DND-41 (cell line): ENCODE data around the gene GALM.
"Not testable (repeated sequence)": the region's sequence is repeated elsewhere in the genome, so short reads cannot be mapped to it uniquely, and the experiment has no call there.

ENCODE experiments used
- ATAC-seq: fragments of 200-7000 bp; cut with Tn5 transposase; 3 replicates; pipeline ENCODE4 v1.9.1; 2021; ENCODE audit warnings: low read depth; ENCODE audit not compliant: insufficient read depth
- DNase-seq: peaks from one replicate; pipeline ENCODE4 v3.0.0-alpha.2; 2020
- H2AFZ ChIP-seq: 2 replicates; pipeline ENCODE4 v1.6.0; 2012; ENCODE audit warnings: low read depth, low read length
- H3K27ac ChIP-seq: 2 replicates; pipeline ENCODE4 v1.5.1; 2012; ENCODE audit warnings: low read length, inconsistent platforms
- H3K27me3 ChIP-seq: fragments of 200-600 bp; sonication (generic); 2 replicates; pipeline ENCODE4 v1.6.0; 2012; ENCODE audit warnings: low read length, mild to moderate bottlenecking, inconsistent platforms; ENCODE audit not compliant: insufficient read depth, poor library complexity
- H3K36me3 ChIP-seq: 2 replicates; pipeline ENCODE4 v1.5.1; 2012; ENCODE audit warnings: low read length, inconsistent platforms; ENCODE audit not compliant: insufficient read depth
- H3K4me1 ChIP-seq: 2 replicates; pipeline ENCODE4 v1.5.1; 2012; ENCODE audit warnings: mild to moderate bottlenecking, low read length; ENCODE audit not compliant: insufficient read depth
- H3K4me2 ChIP-seq: 2 replicates; pipeline ENCODE4 v1.6.0; 2012; ENCODE audit warnings: mild to moderate bottlenecking, moderate library complexity, low read length, inconsistent platforms; ENCODE audit not compliant: insufficient read depth
- H3K4me3 ChIP-seq, 2 experiments: fragments of 200-600 bp in 1 of 2; shearing (Covaris generic) in 1 of 2; 2 replicates each; pipeline ENCODE4 v1.5.1; 2012 to 2016; ENCODE audit warnings: inconsistent platforms in 2 of 2, low read length in 2 of 2, mild to moderate bottlenecking in 2 of 2, low read depth in 1 of 2, moderate library complexity in 1 of 2
- H3K79me2 ChIP-seq: 2 replicates; pipeline ENCODE4 v1.6.0; 2012; ENCODE audit warnings: low read length, inconsistent platforms; ENCODE audit not compliant: insufficient read depth
- H3K9ac ChIP-seq: 2 replicates; pipeline ENCODE4 v1.6.0; 2012; ENCODE audit warnings: low read depth, mild to moderate bottlenecking, inconsistent platforms, low read length, moderate library complexity
- H3K9me3 ChIP-seq: 2 replicates; pipeline ENCODE4 v1.5.1; 2012; ENCODE audit warnings: low read length, moderate library complexity, mild to moderate bottlenecking, inconsistent platforms; ENCODE audit not compliant: insufficient read depth, severe bottlenecking
- H4K20me1 ChIP-seq: 2 replicates; pipeline ENCODE4 v1.6.0; 2012; ENCODE audit warnings: low read length; ENCODE audit not compliant: insufficient read depth
- CTCF ChIP-seq: IDR thresholded peaks from 2 replicates; pipeline ENCODE4 v1.5.1; 2012; ENCODE audit warnings: borderline replicate concordance, low read length, moderate library complexity, mild to moderate bottlenecking; ENCODE audit not compliant: poor library complexity, severe bottlenecking; ENCODE audit errors: extremely low read depth
- EZH2 ChIP-seq: IDR thresholded peaks from 3 replicates; pipeline ENCODE4 v1.6.1; 2012; ENCODE audit warnings: borderline replicate concordance, low read depth, mild to moderate bottlenecking, moderate library complexity, low read length, inconsistent platforms; ENCODE audit not compliant: severe bottlenecking

The GALM gene

DNA sequence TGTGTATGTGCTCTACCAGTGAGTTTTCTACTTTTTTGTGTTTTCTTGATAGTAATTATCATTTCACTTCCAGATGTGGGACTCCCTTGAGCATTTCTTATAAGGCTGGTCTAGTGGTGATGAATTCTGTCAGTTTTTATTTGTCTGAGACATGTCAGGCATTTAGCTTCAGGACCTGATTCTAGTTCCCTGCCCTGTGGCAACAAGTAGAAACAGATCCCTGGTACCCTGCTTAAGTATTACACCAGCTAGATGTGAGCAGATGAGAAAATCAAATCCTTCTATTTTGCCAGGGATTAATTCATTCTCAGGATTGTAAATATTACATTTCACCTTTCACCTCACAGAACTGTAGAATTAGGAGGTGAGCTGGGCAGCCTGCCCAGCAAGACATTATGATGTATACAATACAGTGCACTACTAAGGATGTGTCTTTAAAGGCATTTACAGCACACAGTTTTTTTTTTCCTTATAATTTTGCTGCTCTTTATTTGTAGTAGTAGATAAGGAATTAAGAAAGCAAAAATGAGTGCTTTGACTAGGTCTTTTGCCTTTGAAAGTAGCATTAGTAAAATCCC, 35.1 kb downstream of the GALM start:
- DNase-seq: no peak
- Histone ChIP-seq H3K79me2 (no peaks in the 10 kb centered on the region), H3K9ac (no peak overlapping the region), H2AFZ (no peak overlapping the region), H3K27me3 (no peaks in the 10 kb centered on the region), H3K4me3 (no peak overlapping the region), H3K9me3 (no peaks in the 10 kb centered on the region), H3K36me3 (no peaks in the 10 kb centered on the region), H3K4me1 (no peaks in the 10 kb centered on the region), H3K4me2 (no peak overlapping the region), H3K27ac (no peak overlapping the region), H4K20me1 (no peaks in the 10 kb centered on the region)
- no peak for ATAC-seq
- no peak for TF ChIP-seq CTCF
- no peak for TF ChIP-seq EZH2

DNA sequence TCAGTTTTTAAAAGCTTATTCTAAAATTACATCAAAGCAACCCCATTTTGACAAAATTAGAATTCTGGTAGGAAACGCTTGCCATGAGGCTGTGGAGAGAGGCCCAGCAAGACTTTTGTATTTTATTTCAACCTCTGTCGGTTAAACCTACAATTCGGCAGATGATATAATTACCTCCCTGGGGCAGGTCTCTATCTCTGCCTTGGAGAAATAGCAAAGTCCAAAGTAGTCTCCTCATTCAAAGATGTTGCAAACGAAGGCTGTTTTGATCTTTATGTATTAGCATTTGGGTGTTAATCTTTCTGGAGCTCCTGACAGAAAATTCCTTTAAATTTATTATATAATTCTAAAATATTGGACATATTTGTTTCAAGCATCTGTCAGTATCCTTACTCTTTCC, 35.6 kb downstream of the GALM start:
- Histone ChIP-seq H3K27ac (no peak overlapping the region), H3K27me3 (no peaks in the 10 kb centered on the region), H3K4me2 (no peak overlapping the region), H3K4me1 (no peaks in the 10 kb centered on the region), H3K79me2 (no peaks in the 10 kb centered on the region), H3K36me3 (no peaks in the 10 kb centered on the region), H3K9me3 (no peaks in the 10 kb centered on the region), H4K20me1 (no peaks in the 10 kb centered on the region), H3K4me3 (no peak overlapping the region), H2AFZ (no peak overlapping the region), H3K9ac (no peak overlapping the region)
- ATAC-seq (no peak), DNase-seq (no peak)
- TF ChIP-seq EZH2 (no peak), CTCF (no peak)

GRCh38 chr2:38702413-38702812, 36.5 kb downstream of the GALM start:
- Histone ChIP-seq H3K36me3 (no peaks in the 10 kb centered on the region), H3K4me2 (no peak overlapping the region), H4K20me1 (no peaks in the 10 kb centered on the region), H3K79me2 (no peaks in the 10 kb centered on the region), H3K9ac (no peak overlapping the region), H2AFZ (no peak overlapping the region), H3K4me1 (no peaks in the 10 kb centered on the region), H3K27ac (no peak overlapping the region), H3K4me3 (no peak overlapping the region), H3K9me3 (no peaks in the 10 kb centered on the region), H3K27me3 (no peaks in the 10 kb centered on the region)
- TF ChIP-seq CTCF: no peak
- DNase-seq (no peak), ATAC-seq (no peak)

- H3K4me1 ChIP-seq, H3K9ac ChIP-seq, H3K79me2 ChIP-seq, H3K4me2 ChIP-seq, H3K9me3 ChIP-seq, DNase-seq, H3K4me3 ChIP-seq, ATAC-seq, H3K36me3 ChIP-seq, H4K20me1 ChIP-seq, H2AFZ ChIP-seq, H3K27ac ChIP-seq, H3K27me3 ChIP-seq: not testable (repeated sequence)
Observed at GRCh38 chr2:38703336-38703735, 37.4 kb downstream of the GALM start.
